AG09319 (cell line): ENCODE measurements around the gene FAM117A.
"Not testable (repeated sequence)": the region's sequence is repeated elsewhere in the genome, so short reads cannot be mapped to it uniquely, and the experiment has no call there.

Experiments used
- DNase-seq: peaks from one replicate; pipeline ENCODE4 v3.0.0-alpha.2; 2010; ENCODE audit warnings: low read depth; ENCODE audit errors: extremely low read depth
- TF ChIP-seq, protein P1 (sequence below): IDR thresholded peaks from 2 replicates; pipeline ENCODE4 v1.5.1; 2011; ENCODE audit warnings: low read depth, mild to moderate bottlenecking, inconsistent platforms, low read length, moderate library complexity

FAM117A gene

DNA sequence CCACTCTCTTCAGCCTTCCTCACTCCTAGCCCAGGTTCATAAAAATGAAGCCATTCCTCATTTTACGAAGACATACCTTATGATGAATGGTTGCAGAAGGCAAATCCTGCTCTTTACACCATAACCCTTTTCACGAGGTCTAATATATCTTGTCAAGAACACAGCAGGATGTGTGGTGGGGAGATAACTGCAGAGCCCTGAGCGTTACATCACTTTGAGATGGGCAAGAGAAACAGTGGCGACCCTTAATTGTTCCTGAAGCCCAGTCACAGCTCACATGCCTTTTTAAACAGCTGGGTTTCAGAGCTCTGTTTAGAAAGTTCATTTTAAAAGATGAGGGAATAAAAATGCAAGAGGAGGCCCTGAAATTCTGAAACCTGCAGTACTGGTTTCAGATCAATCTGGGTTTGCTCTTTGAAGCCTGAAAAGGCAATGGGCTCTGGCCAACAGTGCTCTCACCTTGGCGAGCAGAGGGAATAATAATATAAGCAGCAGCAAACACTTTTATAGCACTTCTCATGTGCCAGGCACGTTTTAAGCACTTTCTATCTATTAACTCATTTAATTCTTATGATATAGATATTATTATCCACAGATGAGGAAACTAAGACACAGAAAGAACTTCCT is 2.9 kb downstream of the FAM117A start:
- TF ChIP-seq, protein P1, sequence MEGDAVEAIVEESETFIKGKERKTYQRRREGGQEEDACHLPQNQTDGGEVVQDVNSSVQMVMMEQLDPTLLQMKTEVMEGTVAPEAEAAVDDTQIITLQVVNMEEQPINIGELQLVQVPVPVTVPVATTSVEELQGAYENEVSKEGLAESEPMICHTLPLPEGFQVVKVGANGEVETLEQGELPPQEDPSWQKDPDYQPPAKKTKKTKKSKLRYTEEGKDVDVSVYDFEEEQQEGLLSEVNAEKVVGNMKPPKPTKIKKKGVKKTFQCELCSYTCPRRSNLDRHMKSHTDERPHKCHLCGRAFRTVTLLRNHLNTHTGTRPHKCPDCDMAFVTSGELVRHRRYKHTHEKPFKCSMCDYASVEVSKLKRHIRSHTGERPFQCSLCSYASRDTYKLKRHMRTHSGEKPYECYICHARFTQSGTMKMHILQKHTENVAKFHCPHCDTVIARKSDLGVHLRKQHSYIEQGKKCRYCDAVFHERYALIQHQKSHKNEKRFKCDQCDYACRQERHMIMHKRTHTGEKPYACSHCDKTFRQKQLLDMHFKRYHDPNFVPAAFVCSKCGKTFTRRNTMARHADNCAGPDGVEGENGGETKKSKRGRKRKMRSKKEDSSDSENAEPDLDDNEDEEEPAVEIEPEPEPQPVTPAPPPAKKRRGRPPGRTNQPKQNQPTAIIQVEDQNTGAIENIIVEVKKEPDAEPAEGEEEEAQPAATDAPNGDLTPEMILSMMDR = no peak
- DNase-seq = no peak

DNA sequence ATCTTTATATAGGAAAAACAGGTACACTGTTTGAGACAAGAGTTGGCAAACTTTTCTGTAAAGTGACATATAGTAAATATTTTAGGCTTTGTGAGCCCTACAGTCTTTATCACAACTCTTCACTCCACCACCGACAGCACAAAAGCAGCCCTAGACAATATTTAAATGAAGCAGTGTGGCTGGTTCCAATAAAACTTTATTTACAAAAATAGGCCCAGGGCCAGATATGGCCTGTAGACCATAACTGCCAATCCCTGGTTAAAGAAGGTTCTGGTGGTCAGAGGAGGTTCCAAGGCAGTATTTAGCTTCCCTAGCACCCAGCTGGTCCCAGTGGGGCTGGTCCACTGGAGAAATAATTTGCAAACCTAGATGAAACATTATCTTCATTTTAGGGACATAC is 3.6 kb downstream of the FAM117A start:
- TF ChIP-seq, protein P1 = no peak
- DNase-seq = no peak

DNA sequence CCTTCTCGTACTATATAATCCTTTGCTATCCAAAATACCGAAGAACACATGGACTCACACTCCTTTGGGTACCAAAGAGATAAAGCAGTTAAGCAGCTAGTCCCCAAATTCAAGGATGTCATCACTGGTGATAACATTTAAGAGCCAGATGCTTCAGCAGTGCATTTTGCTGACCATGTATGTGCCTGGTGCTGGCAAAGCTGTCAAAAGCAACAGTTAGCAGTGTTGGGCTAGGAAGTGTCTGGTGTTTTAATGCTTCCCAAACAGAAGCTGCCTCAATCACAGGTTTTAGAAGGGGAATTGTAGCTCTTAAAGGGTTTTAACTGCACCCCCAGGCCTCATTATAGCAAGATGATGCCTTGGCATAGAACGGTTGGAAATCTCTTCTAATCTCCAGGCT is 4.7 kb downstream of the FAM117A start:
- TF ChIP-seq, protein P1 = no peak
- DNase-seq = no peak

DNA sequence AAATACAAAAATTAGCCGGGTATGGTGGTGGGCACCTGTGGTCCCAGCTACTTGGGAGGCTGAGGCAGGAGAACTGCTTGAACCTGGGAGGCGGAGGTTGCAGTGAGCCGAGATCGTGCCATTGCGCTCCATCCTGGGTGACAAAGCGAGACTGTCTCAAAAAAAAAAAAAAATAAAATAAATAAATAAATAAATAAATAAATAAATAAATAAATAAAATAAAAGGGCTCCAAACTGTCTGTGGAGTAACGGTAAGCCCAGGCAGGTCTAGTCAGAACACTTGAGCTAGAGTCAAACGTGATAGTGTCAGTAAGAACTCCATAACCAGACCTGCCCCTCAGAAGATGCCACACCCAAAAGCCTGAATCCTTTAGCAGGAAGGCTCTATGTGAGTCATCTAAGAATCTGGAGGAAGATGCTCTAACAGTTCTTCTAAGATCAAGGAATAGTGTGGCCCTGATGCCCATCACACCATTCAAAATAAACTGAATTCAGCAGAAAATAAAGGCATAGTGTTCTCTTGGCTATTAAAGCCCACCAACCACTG is 5.4 kb downstream of the FAM117A start:
- DNase-seq = not testable (repeated sequence)

DNA sequence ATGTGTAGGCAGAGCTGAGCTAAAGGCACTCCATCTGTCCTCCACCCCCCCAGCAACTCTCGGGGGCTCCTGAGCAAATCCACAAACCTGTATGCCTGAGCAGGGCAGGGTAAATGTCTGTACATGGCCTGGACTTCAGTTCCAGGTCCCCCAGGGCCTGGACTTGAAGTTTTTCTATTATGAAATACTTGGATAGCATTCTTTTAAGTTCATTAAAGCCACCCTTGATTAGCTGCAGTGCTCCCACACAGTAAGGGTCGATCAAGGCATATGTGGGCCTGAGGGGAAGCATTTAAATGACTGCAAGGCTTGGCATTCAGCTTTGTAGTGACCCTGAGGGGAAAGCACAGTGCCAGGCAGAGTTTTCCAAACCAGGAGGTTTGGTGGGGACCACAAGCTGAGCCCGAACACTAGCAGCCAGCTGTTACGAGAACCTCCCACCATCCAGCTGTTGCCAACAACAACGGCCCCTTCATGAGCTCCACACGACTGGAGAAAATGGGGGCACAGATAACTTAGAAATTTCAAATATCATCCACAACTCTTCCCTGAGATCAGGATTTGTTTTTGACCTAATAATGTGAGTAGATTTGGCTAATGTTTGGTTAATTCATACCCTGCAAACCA is 6.7 kb downstream of the FAM117A start:
- TF ChIP-seq, protein P1 = no peak

DNA sequence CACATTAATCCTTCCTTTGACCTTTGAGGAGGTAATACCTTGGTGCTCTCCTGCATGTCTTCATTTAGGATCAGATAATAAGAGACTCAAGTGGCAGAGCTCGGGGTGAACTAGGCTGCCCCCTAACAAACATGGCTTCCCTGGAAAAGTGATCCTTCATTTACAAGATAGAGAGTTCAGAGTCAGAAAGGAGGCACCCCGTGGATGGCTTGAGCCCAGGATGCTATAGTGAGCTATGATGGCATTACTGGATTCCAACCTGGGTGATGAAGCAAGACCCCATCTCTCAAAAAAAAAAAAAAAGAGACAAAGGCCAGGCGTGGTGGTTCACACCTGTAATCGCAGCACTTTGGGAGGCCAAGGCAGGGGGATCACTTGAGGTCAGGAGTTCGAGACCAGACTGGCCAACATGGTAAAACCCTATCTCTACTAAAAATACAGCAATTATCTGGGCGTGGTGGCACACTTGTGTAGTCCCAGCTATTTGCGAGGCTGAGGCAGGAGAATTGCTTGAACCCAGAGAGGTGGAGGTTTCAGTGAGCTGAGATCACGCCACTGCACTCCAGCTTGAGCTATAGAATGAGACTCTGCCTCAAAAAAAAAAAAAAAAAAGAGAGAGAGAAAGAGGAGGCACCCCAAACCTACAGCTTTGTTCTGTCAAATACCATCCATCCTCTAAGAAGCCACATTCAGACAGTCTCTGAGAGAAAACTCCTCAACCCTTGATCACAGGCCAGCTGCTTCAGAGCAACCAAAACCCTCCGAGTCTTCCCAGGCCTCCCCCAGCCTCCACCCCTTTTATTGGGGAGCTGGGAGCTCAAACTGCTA is 7.4 kb downstream of the FAM117A start:
- DNase-seq = no peak
- TF ChIP-seq, protein P1 = no peak

More for the DNA sequence above, 6.7 kb downstream of the FAM117A start:
- no peak for DNase-seq

DNA sequence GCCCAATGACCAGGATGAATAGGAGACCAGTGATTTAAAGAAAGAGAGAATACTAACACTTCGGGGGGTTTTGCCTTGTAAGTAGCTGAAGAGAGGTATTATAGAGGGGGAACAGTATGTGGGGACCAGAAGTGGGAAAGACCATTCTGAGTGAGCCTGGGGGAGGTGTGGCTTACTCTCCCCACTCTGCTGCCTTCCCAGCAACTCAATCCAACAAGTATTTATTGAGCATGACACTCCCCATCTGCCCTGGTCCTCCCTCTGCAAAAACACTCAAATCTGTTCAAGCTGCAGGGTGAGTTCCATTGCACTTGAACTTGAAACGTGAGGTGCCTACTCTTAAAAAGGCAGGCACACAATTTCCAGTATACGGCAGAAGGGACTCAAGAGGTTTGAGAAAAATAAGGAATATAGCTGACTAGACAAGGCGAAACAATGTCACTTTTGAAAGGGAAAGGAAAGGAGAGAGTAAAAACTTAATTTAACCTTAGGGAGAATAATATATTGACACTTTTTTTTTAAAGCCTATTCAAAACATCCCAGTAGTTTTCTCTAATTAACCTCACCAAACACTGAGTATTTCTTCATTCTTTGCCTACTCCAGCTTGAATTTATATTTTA is 8.2 kb downstream of the FAM117A start:
- TF ChIP-seq, protein P1 = no peak
- no peak for DNase-seq
